IMR-90 (cell line): Measurements from ENCODE around the gene NDUFA1.

ENCODE experiments used
- BHLHE40 ChIP-seq: fragments of 150-350 bp; IDR thresholded peaks from 2 replicates; pipeline ENCODE4 v1.6.1; 2016; ENCODE audit warnings: mild to moderate bottlenecking, low read depth, low read length
- CTCF ChIP-seq: conservative IDR thresholded peaks from 2 replicates; pipeline ENCODE4 v1.5.1; 2012; ENCODE audit warnings: mild to moderate bottlenecking, low read depth, low read length, improper control_type of control experiment

GRCh38 chrX:119852382-119853353 is 19.0 kb upstream of the NDUFA1 start, which contains the start of gene UPF3B:
- TF ChIP-seq CTCF (no peak), BHLHE40 (no peak)
